ENCODE measurements around the gene RASL12.
"Not testable (repeated sequence)": the region's sequence is repeated elsewhere in the genome, so short reads cannot be mapped to it uniquely, and the experiment has no call there.

The RASL12 gene

GRCh38 chr15:65075607-65076395 lies 8.0 kb upstream of the RASL12 start:
- DNase-seq: not testable (repeated sequence)

GRCh38 chr15:65074946-65075345 lies 7.2 kb upstream of the RASL12 start:
- not testable (repeated sequence) for DNase-seq

- no peak for DNase-seq
Measured at GRCh38 chr15:65072617-65073016, 4.8 kb upstream of the RASL12 start.

- DNase-seq: no peak
Measured at GRCh38 chr15:65072027-65072426, 4.2 kb upstream of the RASL12 start.

DNA sequence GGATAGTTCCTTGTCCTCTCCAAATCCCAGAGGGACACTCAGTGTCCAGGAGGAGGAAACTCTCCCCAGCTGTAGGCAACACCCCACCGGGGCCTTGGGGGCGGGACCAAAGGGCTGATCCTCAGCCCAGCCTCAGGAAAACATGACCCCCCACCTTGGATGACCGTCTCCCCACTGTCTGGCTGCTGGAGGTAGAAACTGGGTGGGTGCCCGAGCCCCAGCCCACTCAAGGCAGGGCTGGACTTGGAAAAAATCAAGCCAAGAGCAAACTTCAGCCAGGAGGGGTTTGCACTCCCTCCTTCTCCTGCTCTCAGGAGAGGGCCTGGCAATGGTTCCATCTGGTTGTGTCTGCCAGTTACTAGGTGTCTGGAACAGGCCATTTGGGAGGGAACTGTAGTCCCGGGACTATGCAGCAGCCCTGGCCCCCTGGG lies 3.6 kb upstream of the RASL12 start:
- DNase-seq: no peak

DNA sequence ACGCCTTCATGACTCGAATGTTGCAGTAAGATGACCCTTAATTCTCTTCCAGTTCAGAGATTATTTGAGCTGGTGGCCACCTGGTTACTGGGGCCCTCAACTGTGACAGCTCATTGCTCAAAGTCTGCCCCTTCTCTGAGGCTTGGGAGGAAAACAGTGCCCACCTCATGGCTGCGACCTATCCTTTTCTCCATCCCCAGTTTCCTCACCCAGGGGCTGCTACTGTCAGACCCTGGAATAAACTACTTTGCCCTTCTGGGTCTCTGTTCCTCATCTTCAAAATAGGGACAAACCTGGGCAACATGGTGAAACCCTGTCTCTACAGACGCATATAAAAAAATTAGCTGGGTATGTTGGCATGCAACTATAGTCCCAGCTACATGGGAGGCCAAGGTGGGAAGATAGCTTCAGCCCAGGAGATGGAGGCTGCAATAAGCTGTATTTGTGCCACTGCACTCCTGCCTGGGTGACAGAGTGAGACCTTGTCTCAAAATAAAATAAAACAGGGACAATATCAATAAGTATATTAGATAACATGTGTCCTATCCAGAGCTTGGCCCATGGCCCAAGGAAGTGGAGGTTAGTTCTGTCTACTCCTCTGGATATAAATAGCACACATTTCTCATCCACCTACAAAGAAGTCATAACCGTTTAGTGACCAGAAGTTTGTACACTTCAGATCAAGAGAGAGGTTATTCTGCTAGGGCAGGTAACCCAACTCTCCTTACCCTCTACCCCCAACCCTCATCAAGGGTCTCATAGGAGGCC lies 2.2 kb upstream of the RASL12 start:
- DNase-seq: no peak

- no peak for DNase-seq
Measured at GRCh38 chr15:65069179-65069578, 1.4 kb upstream of the RASL12 start.

DNA sequence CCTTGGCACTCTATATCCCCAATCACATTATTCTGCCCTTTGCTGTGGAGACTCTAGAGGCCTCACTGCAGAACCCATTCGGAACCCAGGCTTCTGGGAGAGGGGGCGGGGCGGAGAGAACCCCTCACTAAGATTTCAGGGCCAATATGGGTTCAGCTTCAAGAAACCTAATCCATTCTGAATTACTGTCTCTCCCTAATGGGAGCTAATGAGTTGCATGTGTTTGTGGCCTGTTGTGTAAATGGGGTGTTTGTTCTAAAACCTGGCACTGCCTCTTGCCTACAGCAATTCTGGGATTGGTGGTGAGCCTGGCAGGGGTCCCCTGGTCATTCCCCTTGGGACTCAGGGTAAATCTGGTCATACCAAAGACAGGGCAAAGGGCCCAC lies 605 bp upstream of the RASL12 start:
- DNase-seq: no peak

DNA sequence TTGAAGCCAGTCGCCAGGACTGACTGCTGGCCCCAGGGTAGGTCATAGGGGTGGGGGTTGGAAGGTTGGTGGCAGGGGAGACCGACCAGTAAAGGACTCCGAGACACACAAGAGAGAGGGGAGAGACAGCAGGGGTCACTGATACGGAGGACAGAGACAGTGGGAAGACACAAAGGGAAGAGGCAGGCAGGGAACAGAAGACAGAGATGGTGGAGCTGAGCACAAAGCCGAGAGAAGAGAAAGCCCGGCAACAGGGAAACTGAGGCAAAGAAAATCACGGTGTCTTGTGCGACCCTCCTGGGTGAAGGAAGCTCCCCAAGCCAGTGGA lies 510 bp downstream of the RASL12 start:
- DNase-seq: no peak

- DNase-seq: no peak
Measured at GRCh38 chr15:65066635-65067316, 1.0 kb downstream of the RASL12 start.

DNA sequence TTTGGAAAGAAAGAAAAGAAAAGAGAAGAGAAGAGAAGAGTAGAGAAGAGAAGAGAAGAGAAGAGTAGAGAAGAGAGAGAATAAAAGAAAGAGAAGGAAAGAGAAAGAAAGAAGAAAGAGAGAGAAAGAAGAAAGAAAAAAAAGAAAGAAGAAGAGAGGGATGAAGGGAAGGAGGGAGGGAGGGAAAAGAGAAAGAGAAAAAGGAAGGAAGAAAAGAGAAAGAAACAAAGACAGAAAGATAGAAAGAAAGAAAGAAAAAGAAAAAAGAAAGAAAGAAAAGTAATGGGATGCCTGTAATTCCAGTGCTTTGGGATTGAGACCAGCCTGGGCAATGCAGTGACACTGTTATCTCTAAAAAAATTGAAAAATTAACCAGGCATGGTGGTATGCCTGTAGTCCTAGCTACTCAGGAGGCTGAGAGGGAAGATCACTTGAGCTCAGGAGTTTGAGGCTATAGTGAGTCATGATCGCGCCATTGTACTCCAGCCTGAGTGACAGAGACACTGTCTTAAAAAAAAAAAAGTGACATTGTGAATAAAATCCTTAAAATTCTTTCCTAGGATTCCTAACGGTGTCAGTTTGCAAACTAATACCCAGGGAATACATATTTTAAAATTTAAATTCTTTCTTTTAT lies 1.7 kb downstream of the RASL12 start:
- DNase-seq: no peak

GRCh38 chr15:65062726-65063125 lies 5.1 kb downstream of the RASL12 start:
- DNase-seq: no peak

DNA sequence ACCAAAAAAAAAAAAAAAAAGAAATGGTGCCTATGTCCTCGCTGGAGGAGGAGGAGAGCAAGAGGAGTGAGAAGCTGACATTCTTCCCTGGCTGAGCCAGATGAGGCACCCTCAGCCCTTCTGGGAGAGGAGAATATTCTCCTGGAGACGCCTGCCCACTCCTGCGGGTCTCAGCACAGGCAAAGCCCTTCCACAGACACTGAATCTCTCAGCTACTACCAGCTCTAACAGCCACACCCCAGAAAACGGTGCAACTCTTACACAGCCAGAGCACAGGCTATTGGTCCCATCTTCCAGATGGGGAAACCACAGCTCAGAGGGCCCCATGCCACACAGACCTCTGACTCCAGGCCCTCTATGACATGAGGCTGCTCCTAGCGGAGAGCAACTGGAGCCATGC lies 5.7 kb downstream of the RASL12 start:
- DNase-seq: no peak

- DNase-seq: no peak
Measured at GRCh38 chr15:65060641-65061397, 7.0 kb downstream of the RASL12 start.

- DNase-seq: no peak
Measured at GRCh38 chr15:65059931-65060596, 7.7 kb downstream of the RASL12 start.

GRCh38 chr15:65059369-65059750 lies 8.4 kb downstream of the RASL12 start:
- no peak for DNase-seq

- no peak for DNase-seq
Measured at GRCh38 chr15:65058394-65059368, 9.1 kb downstream of the RASL12 start.

- no peak for DNase-seq
Measured at GRCh38 chr15:65057549-65057940, 10.2 kb downstream of the RASL12 start.

GRCh38 chr15:65056868-65057548 lies 10.8 kb downstream of the RASL12 start:
- no peak for DNase-seq

GRCh38 chr15:65056106-65056505 lies 11.7 kb downstream of the RASL12 start:
- no peak for DNase-seq

All from activated effector memory CD4-positive, alpha-beta T cell treated with Interleukin-2 at 50 U/mL for 16 hours (primary cell).